Measurements from ENCODE around the gene PRKCD. TPM values are rescaled to one million over a fixed set of nuclear protein-coding genes. Genes with fewer than 3 reads are reported as not detected.

Gene PRKCD
- total and polyA plus RNA-seq, 9 of the 15 experiments (the other 6 are each of a cell fraction or from before 2014, with no cell fraction given), result 2.5 to 19.5 (median 6.1) TPM

GRCh38 chr3:53183514-53183913 lies 22.5 kb downstream of the PRKCD start:
- no peak overlapping the region for H3K4me2 ChIP-seq (ENCODE audit: insufficient read depth, low read length)
- H3K4me1 ChIP-seq (replicated peaks in 1 of 2; ENCODE audit: control insufficient read depth in 2 of 2, insufficient read depth in 2 of 2, low read length in 2 of 2), result no peaks in the 10 kb centered on the region; a peak in 1 of 5 replicates
- no peak overlapping the region for H3K27ac ChIP-seq (ENCODE audit: extremely low read depth, low read depth, low read length)
- no peak overlapping the region for H3K9ac ChIP-seq (ENCODE audit: insufficient read depth in 1 of 2, low read depth in 2 of 2, low read length in 2 of 2)
- WGBS (ENCODE audit: insufficient coverage, low coverage, missing lambda C conversion rate), result 88% methylated on average over 6 of the region's 9 CpGs
- ATAC-seq, result no peak
- H2AFZ ChIP-seq (ENCODE audit: low read depth, low read length), result no peak overlapping the region
- H4K20me1 ChIP-seq (replicated peaks; ENCODE audit: control insufficient read depth, insufficient read depth, low read length), result no peaks in the 10 kb centered on the region; the same call in 1 of the 2 replicates
- H3K9me3 ChIP-seq (replicated peaks; ENCODE audit: control insufficient read depth, insufficient read depth, low read depth, low read length), result no peaks in the 10 kb centered on the region
- no peak for DNase-seq (ENCODE audit: extremely low read depth in 1 of 4, low spot score in 3 of 4)
- CTCF ChIA-PET (ENCODE audit: low intra/inter-chr PET ratio), result no interaction called here
- in situ Hi-C loops (cut with MboI), result no loop called here
- H3K79me2 ChIP-seq (ENCODE audit: control insufficient read depth, insufficient read depth, low read length), result no peaks in the 10 kb centered on the region
- no peak for TF ChIP-seq ZHX1 (conservative IDR thresholded peaks at IDR 0.05; ENCODE audit: low read length)
- TF ChIP-seq ZKSCAN3 (CRISPR knock-in tag; IDR thresholded peaks at IDR 0.05), result no peak
- TF ChIP-seq, protein P1, sequence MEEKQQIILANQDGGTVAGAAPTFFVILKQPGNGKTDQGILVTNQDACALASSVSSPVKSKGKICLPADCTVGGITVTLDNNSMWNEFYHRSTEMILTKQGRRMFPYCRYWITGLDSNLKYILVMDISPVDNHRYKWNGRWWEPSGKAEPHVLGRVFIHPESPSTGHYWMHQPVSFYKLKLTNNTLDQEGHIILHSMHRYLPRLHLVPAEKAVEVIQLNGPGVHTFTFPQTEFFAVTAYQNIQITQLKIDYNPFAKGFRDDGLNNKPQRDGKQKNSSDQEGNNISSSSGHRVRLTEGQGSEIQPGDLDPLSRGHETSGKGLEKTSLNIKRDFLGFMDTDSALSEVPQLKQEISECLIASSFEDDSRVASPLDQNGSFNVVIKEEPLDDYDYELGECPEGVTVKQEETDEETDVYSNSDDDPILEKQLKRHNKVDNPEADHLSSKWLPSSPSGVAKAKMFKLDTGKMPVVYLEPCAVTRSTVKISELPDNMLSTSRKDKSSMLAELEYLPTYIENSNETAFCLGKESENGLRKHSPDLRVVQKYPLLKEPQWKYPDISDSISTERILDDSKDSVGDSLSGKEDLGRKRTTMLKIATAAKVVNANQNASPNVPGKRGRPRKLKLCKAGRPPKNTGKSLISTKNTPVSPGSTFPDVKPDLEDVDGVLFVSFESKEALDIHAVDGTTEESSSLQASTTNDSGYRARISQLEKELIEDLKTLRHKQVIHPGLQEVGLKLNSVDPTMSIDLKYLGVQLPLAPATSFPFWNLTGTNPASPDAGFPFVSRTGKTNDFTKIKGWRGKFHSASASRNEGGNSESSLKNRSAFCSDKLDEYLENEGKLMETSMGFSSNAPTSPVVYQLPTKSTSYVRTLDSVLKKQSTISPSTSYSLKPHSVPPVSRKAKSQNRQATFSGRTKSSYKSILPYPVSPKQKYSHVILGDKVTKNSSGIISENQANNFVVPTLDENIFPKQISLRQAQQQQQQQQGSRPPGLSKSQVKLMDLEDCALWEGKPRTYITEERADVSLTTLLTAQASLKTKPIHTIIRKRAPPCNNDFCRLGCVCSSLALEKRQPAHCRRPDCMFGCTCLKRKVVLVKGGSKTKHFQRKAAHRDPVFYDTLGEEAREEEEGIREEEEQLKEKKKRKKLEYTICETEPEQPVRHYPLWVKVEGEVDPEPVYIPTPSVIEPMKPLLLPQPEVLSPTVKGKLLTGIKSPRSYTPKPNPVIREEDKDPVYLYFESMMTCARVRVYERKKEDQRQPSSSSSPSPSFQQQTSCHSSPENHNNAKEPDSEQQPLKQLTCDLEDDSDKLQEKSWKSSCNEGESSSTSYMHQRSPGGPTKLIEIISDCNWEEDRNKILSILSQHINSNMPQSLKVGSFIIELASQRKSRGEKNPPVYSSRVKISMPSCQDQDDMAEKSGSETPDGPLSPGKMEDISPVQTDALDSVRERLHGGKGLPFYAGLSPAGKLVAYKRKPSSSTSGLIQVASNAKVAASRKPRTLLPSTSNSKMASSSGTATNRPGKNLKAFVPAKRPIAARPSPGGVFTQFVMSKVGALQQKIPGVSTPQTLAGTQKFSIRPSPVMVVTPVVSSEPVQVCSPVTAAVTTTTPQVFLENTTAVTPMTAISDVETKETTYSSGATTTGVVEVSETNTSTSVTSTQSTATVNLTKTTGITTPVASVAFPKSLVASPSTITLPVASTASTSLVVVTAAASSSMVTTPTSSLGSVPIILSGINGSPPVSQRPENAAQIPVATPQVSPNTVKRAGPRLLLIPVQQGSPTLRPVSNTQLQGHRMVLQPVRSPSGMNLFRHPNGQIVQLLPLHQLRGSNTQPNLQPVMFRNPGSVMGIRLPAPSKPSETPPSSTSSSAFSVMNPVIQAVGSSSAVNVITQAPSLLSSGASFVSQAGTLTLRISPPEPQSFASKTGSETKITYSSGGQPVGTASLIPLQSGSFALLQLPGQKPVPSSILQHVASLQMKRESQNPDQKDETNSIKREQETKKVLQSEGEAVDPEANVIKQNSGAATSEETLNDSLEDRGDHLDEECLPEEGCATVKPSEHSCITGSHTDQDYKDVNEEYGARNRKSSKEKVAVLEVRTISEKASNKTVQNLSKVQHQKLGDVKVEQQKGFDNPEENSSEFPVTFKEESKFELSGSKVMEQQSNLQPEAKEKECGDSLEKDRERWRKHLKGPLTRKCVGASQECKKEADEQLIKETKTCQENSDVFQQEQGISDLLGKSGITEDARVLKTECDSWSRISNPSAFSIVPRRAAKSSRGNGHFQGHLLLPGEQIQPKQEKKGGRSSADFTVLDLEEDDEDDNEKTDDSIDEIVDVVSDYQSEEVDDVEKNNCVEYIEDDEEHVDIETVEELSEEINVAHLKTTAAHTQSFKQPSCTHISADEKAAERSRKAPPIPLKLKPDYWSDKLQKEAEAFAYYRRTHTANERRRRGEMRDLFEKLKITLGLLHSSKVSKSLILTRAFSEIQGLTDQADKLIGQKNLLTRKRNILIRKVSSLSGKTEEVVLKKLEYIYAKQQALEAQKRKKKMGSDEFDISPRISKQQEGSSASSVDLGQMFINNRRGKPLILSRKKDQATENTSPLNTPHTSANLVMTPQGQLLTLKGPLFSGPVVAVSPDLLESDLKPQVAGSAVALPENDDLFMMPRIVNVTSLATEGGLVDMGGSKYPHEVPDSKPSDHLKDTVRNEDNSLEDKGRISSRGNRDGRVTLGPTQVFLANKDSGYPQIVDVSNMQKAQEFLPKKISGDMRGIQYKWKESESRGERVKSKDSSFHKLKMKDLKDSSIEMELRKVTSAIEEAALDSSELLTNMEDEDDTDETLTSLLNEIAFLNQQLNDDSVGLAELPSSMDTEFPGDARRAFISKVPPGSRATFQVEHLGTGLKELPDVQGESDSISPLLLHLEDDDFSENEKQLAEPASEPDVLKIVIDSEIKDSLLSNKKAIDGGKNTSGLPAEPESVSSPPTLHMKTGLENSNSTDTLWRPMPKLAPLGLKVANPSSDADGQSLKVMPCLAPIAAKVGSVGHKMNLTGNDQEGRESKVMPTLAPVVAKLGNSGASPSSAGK (IDR thresholded peaks at IDR 0.05), result no peak
- TF ChIP-seq FOXJ3 (CRISPR knock-in tag; IDR thresholded peaks at IDR 0.05), result no peak
- TF ChIP-seq RBM22 (IDR thresholded peaks at IDR 0.05; ENCODE audit: low read depth, low read length, poor library complexity, severe bottlenecking), result no peak
- no peak for TF ChIP-seq CCAR2 (IDR thresholded peaks at IDR 0.05; ENCODE audit: low read depth, low read length)
- no peak for TF ChIP-seq NRF1 (conservative IDR thresholded peaks at IDR 0.05 in 1 of 2, IDR thresholded peaks at IDR 0.05 in 1 of 2)
- no peak for TF ChIP-seq BCOR (IDR thresholded peaks at IDR 0.05)
- no peak for TF ChIP-seq XRCC3 (IDR thresholded peaks at IDR 0.05)
- no peaks in the 10 kb centered on the region for H3K27me3 ChIP-seq (ENCODE audit: control insufficient read depth in 2 of 2, insufficient read depth in 2 of 2, low read length in 2 of 2)
- H3K9me1 ChIP-seq (ENCODE audit: control insufficient read depth, insufficient read depth, low read length), result no peaks in the 10 kb centered on the region
- H3K36me3 ChIP-seq (ENCODE audit: control insufficient read depth, insufficient read depth, low read length), result peaks cover 11% of the 10 kb centered on the region; the same call in 1 of the 3 replicates
- BruUV-seq (replicated peaks), result no TSS peak
- intact Hi-C loops (cut with micrococcal nuclease), result no loop called here
- POLR2A ChIA-PET, result no interaction called here
- H3K4me3 ChIP-seq, result no peak overlapping the region
- FAIRE-seq, result no peak
